IMR-90 (cell line): Measurements from ENCODE around the gene FARS2. TPM values are rescaled to one million over a fixed set of nuclear protein-coding genes. Genes with fewer than 3 reads are reported as not detected.

ENCODE experiments used
- ATAC-seq: fragments of 200-7000 bp; cut with Tn5 transposase; 2 replicates; pipeline ENCODE4 v1.9.1; 2020; ENCODE audit warnings: low read depth, mild to moderate bottlenecking, moderate library complexity
- BruUV-seq: library from RNA; stranded (reverse); fragments of 400-500 nt; replicated peaks from 2 replicates; lab custom pipeline; 2021; lab: Mats Ljungman, UMichigan
- CTCF ChIA-PET: fragments of 300-600 bp; formaldehyde crosslinking; extraction: SDS; loops from one replicate; lab custom pipeline; 2021; ENCODE audit warnings: antibody characterized with exemption; lab: Yijun Ruan, JAX
- POLR2A ChIA-PET: fragments of 300-600 bp; sonication (Branson Sonifier 250); formaldehyde crosslinking; loops from one replicate; lab custom pipeline; 2022; ENCODE audit warnings: antibody characterized with exemption; ENCODE audit not compliant: unreplicated experiment; lab: Charles Lee
- DNase-seq: peaks from one replicate; pipeline ENCODE4 v3.0.0; 2013
- H2AFZ ChIP-seq: replicated peaks from 2 replicates; pipeline ENCODE3; 2013; ENCODE audit warnings: low read length, mild to moderate bottlenecking; ENCODE audit not compliant: poor library complexity
- H2AK5ac ChIP-seq: 2 replicates; pipeline ENCODE4 v1.6.1; 2013; ENCODE audit warnings: low read depth, low read length, inconsistent platforms
- H2AK9ac ChIP-seq: replicated peaks from 2 replicates; pipeline ENCODE3; 2013; ENCODE audit warnings: mild to moderate bottlenecking, low read depth, low read length, moderate library complexity; ENCODE audit not compliant: poor library complexity
- H2BK120ac ChIP-seq: 2 replicates; pipeline ENCODE4 v1.6.1; 2013; ENCODE audit warnings: low read depth, low read length, inconsistent platforms
- H2BK15ac ChIP-seq: 3 replicates; pipeline ENCODE4 v1.6.1; 2013; ENCODE audit warnings: low read depth, low read length, inconsistent platforms
- H2BK20ac ChIP-seq: 2 replicates; pipeline ENCODE4 v1.6.1; 2013; ENCODE audit warnings: low read depth, mild to moderate bottlenecking, inconsistent platforms, low read length, moderate library complexity
- H2BK5ac ChIP-seq: 2 replicates; pipeline ENCODE4 v1.6.1; 2013; ENCODE audit warnings: mild to moderate bottlenecking, low read depth, low read length, inconsistent platforms; ENCODE audit not compliant: poor library complexity, severe bottlenecking
- H3K14ac ChIP-seq: replicated peaks from 2 replicates; pipeline ENCODE4 v1.6.1; 2013; ENCODE audit warnings: low read depth, low read length, inconsistent platforms
- H3K18ac ChIP-seq: 2 replicates; pipeline ENCODE4 v1.6.1; 2013; ENCODE audit warnings: low read depth, low read length, control low read depth
- H3K23ac ChIP-seq: 2 replicates; pipeline ENCODE4 v1.6.1; 2013; ENCODE audit warnings: low read depth, low read length, inconsistent platforms
- H3K27ac ChIP-seq: 2 replicates; pipeline ENCODE4 v1.5.1; 2013; ENCODE audit warnings: mild to moderate bottlenecking, control low read depth, low read length; ENCODE audit not compliant: insufficient read depth
- H3K27me3 ChIP-seq: 2 replicates; pipeline ENCODE4 v1.6.1; 2013; ENCODE audit warnings: low read length; ENCODE audit not compliant: control insufficient read depth, insufficient read depth
- H3K36me3 ChIP-seq: 2 replicates; pipeline ENCODE4 v1.6.1; 2013; ENCODE audit warnings: low read length, mixed read lengths; ENCODE audit not compliant: control insufficient read depth, insufficient read depth
- H3K4ac ChIP-seq: 2 replicates; pipeline ENCODE4 v1.6.1; 2013; ENCODE audit warnings: low read depth, low read length, inconsistent platforms
- H3K4me1 ChIP-seq: 2 replicates; pipeline ENCODE4 v1.6.1; 2013; ENCODE audit warnings: low read length, mixed read lengths; ENCODE audit not compliant: control insufficient read depth, insufficient read depth
- H3K4me2 ChIP-seq: 2 replicates; pipeline ENCODE4 v1.6.1; 2013; ENCODE audit warnings: low read depth, mild to moderate bottlenecking, control low read depth, low read length, moderate library complexity
- H3K4me3 ChIP-seq: 2 replicates; pipeline ENCODE4 v1.5.1; 2013; ENCODE audit warnings: low read depth, mild to moderate bottlenecking, control low read depth, low read length, moderate library complexity; ENCODE audit not compliant: insufficient read depth
- H3K56ac ChIP-seq: 2 replicates; pipeline ENCODE4 v1.6.1; 2013; ENCODE audit warnings: low read length, inconsistent platforms; ENCODE audit not compliant: insufficient read depth; ENCODE audit errors: extremely low read depth
- H3K79me1 ChIP-seq, 2 experiments: 2 replicates each; pipeline ENCODE4 v1.6.1; 2013; ENCODE audit warnings: low read length in 2 of 2, inconsistent platforms in 1 of 2, low read depth in 1 of 2
- H3K9ac ChIP-seq: 2 replicates; pipeline ENCODE4 v1.6.1; 2013; ENCODE audit warnings: low read depth, low read length, control low read depth
- H3K9me1 ChIP-seq: 2 replicates; pipeline ENCODE4 v1.6.1; 2013; ENCODE audit warnings: low read length, inconsistent platforms; ENCODE audit not compliant: insufficient read depth
- H3K9me3 ChIP-seq: 2 replicates; pipeline ENCODE4 v1.6.1; 2013; ENCODE audit warnings: low read length; ENCODE audit not compliant: control insufficient read depth, insufficient read depth
- H4K20me1 ChIP-seq: 2 replicates; pipeline ENCODE4 v1.6.1; 2013; ENCODE audit warnings: low read length, inconsistent platforms; ENCODE audit not compliant: insufficient read depth
- H4K5ac ChIP-seq: 2 replicates; pipeline ENCODE4 v1.6.1; 2013; ENCODE audit warnings: mild to moderate bottlenecking, low read depth, low read length, control low read depth
- H4K8ac ChIP-seq, 2 experiments: 2 replicates each; pipeline ENCODE4 v1.6.1; 2013; ENCODE audit warnings: low read depth in 2 of 2, low read length in 2 of 2, control low read depth in 1 of 2, inconsistent platforms in 1 of 2
- H4K91ac ChIP-seq: 2 replicates; pipeline ENCODE4 v1.6.1; 2013; ENCODE audit warnings: low read depth, low read length, inconsistent platforms; ENCODE audit not compliant: insufficient read depth
- MAFK ChIP-seq: IDR thresholded peaks from 2 replicates; pipeline ENCODE4 v1.6.1; 2012; ENCODE audit warnings: low read depth, low read length, improper control_type of control experiment
- RAD21 ChIP-seq: IDR thresholded peaks from 2 replicates; pipeline ENCODE4 v1.6.1; 2012; ENCODE audit warnings: low read length, improper control_type of control experiment
- WGBS, 2 experiments: methylation state at CpG; one replicate each; pipeline versions ENCODE4 v1.1.5 to v1.1.7; 2013; ENCODE audit warnings: missing lambda C conversion rate in 2 of 2; ENCODE audit not compliant: insufficient read length in 1 of 2; ENCODE audit errors: extremely low coverage in 2 of 2; 5-methylcytosine and 5-hydroxymethylcytosine counted together
- dilution Hi-C: fragments of 300-500 bp; cut with HindIII; formaldehyde crosslinking; loops from one replicate; pipeline ENCODE4 v1.14.3; 2018; ENCODE audit warnings: low sequenced_read_pairs; ENCODE audit not compliant: unreplicated experiment
- in situ Hi-C: fragments of 300-500 bp; cut with MboI; formaldehyde crosslinking; loops from 3 replicates; pipeline ENCODE4 v1.14.3; 2019; ENCODE audit warnings: low sequenced_read_pairs, inconsistent platforms, mixed read lengths
- intact Hi-C: fragments of 100-400 bp; cut with micrococcal nuclease; formaldehyde crosslinking; loops from 2 replicates; pipeline ENCODE4 v1.10.0; 2022
- polyA plus RNA-seq, 3 experiments: library from polyadenylated mRNA; depleted of rRNA; stranded (reverse); fragments of >200 nt; gene quantifications; 2 replicates each; pipeline ENCODE4 v1.2.3, GENCODE V29; 2012; ENCODE audit warnings: low replicate concordance in 1 of 3
- total RNA-seq: library from RNA; depleted of rRNA; stranded (reverse); fragments of >200 nt; gene quantifications from 2 replicates; pipeline ENCODE4 v1.2.3, GENCODE V29; 2012

The FARS2 gene
- total and polyA plus RNA-seq, 2 of the 4 experiments (the other 2 are of a cell fraction), result 12.1 to 28.9 TPM

GRCh38 chr6:5357486-5357885, 96.2 kb downstream of the FARS2 start:
- H3K18ac ChIP-seq, result no peak overlapping the region
- H3K27me3 ChIP-seq, result no peaks in the 10 kb centered on the region
- H2AFZ ChIP-seq, result no peak overlapping the region
- H2BK120ac ChIP-seq, result no peak overlapping the region
- H3K4me2 ChIP-seq, result no peak overlapping the region
- no CpG with 5 or more reads among the region's 1 CpG for WGBS, 2 experiments
- no peak overlapping the region for H4K5ac ChIP-seq
- intact Hi-C loops, result no loop called here
- H3K14ac ChIP-seq, result no peak overlapping the region
- no peak overlapping the region for H2AK9ac ChIP-seq
- no peak overlapping the region for H2AK5ac ChIP-seq
- ChIA-PET CTCF (no interaction called here), POLR2A (no interaction called here)
- no peak overlapping the region for H2BK5ac ChIP-seq
- peak; percentile 54; the same call in 1 of the 2 replicates for TF ChIP-seq MAFK
- TF ChIP-seq RAD21, result no peak
- H2BK15ac ChIP-seq, result no peak overlapping the region
- DNase-seq (no peak), ATAC-seq (no peak)
- H3K23ac ChIP-seq, result no peak overlapping the region
- no peak overlapping the region for H3K4ac ChIP-seq
- no peak overlapping the region for H4K91ac ChIP-seq
- no peaks in the 10 kb centered on the region for H4K20me1 ChIP-seq
- no peak overlapping the region for H3K27ac ChIP-seq
- H3K56ac ChIP-seq, result no peak overlapping the region
- H3K9ac ChIP-seq, result no peak overlapping the region
- no peaks in the 10 kb centered on the region for H3K36me3 ChIP-seq
- dilution Hi-C loops, result no loop called here
- H3K9me1 ChIP-seq, result no peaks in the 10 kb centered on the region
- H3K79me1 ChIP-seq, result peaks cover 5% of the 10 kb centered on the region in 2 experiments; a peak in 2 of 4 replicates
- no peaks in the 10 kb centered on the region for H3K4me1 ChIP-seq
- BruUV-seq, result no TSS peak
- no peak overlapping the region for H2BK20ac ChIP-seq
- H3K4me3 ChIP-seq, result no peak overlapping the region
- H4K8ac ChIP-seq, result no peak overlapping the region
- no peaks in the 10 kb centered on the region for H3K9me3 ChIP-seq
- in situ Hi-C loops, result no loop called here
